GM21528 (cell line): Measurements from ENCODE around the gene ANKS3.

Experiments
- ATAC-seq: cut with Tn5 transposase; IDR thresholded peaks from one replicate; pipeline ENCODE4 v1.9.1; 2021; ENCODE audit warnings: mild to moderate bottlenecking, moderate library complexity; ENCODE audit not compliant: unreplicated experiment, low FRiP score

ANKS3 gene

DNA sequence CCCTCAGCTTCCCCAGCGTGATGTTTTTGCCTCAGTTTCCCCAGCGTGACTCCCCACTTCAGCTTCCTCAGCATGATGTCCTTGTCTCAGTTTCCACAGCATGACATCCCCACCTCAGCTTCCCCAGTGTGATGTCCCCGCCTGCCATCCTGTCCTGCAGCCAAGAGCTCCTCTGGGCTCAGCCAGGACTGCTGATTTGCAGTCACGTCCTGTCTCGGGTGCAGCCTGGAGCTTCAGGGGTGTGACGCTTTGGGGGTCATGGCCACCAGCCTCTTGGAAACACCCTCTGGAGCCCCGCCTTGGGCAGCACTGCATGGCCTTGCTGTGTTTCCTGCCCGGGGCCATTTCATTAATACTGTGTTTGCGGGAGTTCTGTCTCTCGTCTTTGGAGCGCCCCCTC is 57.2 kb downstream of the ANKS3 start:
- no peak for ATAC-seq

GRCh38 chr16:4675864-4676786 is 57.9 kb downstream of the ANKS3 start:
- ATAC-seq: no peak

- no peak for ATAC-seq
These were observed 59.0 kb downstream of the ANKS3 start for GRCh38 chr16:4674926-4675530.

DNA sequence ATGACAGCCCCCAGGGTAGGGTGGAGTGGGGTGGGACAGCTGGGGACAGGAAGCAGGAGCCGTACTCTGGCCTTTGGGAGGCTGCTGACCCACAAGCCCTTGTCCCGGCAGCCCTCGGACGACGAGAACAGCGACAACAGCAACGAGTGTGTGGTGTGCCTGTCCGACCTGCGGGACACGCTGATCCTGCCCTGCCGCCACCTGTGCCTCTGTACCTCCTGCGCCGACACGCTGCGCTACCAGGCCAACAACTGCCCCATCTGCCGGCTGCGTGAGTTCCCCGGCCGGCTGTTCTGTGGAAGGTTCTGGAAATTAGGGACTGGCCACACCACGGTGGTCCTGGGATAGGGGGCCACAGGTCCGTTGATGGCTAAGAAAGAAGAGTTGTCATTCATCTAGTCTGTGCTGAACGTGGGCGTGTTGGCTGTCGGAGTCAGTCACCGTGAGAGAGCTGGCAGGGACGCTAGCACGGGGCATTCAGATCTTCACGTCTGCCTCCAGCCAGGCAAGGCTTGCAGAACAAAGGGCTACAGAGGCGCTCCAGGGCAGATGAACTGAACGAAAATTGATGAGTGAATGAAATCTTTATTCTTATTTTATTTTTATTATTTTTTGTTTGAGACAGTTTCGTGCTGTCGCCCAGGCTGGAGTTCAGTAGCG is 60.6 kb downstream of the ANKS3 start:
- no peak for ATAC-seq

GRCh38 chr16:4668313-4668960 is 65.6 kb downstream of the ANKS3 start:
- ATAC-seq: no peak

DNA sequence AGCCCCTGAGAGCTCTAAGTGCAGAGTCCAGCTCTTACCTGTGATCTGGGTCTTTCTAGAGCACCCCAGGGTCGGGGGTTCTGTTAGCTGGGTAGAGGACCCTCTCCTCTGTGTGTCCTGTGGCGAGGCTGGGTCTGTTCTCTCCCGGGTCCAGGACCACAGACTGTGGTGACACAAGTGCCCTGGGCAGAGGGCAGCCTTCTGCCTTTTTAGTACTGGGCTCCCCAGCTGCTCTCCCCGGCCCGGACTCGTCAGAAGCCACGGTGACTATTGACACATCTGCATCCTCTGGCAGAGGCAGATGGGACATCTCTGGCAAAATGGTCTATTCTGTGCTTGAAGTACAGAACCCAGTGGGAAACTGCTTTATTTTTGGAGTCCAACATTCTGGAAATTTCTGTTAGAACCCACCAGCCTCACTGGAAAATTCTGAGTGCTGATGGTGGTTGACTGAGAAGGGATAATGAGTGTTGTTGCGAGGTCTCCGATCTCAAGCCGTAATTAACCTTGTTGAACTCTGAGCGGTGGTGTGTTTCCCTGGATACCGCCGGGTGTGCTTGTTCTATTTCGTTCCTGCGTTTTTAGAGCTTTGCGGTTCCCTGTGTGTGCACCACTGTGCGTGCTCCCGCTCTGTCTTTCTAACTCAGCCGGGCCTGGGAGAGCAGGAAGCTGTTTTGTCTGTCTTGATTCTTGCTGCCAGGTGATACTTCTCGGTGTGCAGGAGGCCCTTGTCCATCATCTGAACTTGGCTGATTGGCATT is 66.7 kb downstream of the ANKS3 start:
- no peak for ATAC-seq

- no peak for ATAC-seq
These were observed 67.4 kb downstream of the ANKS3 start for GRCh38 chr16:4666537-4667202.

- ATAC-seq: no peak
These were observed 69.3 kb downstream of the ANKS3 start for GRCh38 chr16:4664538-4665418.

DNA sequence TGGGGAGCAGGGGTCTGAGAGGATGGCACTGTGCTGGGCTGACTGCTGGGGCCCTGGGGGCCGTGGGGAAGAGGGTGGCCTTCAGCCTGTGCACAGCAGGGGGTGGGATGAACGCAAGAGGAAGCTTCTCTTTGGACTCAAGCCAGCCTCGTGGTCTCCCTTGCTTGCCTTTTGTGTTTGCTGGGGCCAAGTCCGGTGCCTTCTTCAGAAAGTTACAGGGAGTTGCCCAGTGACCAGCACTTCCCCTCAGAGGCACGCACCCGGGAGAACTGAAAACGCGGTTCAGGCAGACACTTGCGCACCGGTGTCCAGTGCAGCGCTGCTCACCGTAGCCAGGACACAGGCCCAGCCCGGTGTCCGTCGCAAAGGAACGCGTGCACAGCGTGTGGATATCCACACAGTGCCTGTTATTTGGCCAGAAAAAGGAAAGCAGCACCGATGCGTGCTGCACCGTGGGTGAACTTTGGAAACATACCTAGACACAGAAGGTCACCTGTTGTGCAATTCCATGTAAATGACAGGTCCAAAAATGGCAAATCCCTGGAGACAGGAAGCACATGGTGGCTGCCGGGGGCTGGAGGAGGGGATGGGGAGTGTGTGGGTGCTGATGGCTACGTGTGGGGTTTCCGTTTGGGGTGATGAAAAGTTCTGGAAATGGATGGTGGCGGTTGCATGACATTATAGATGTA is 70.2 kb downstream of the ANKS3 start:
- no peak for ATAC-seq

GRCh38 chr16:4663465-4663776 is 70.7 kb downstream of the ANKS3 start:
- ATAC-seq: no peak

- no peak for ATAC-seq
These were observed 72.4 kb downstream of the ANKS3 start for GRCh38 chr16:4661661-4662060.

GRCh38 chr16:4660454-4661007 is 73.5 kb downstream of the ANKS3 start:
- no peak for ATAC-seq

DNA sequence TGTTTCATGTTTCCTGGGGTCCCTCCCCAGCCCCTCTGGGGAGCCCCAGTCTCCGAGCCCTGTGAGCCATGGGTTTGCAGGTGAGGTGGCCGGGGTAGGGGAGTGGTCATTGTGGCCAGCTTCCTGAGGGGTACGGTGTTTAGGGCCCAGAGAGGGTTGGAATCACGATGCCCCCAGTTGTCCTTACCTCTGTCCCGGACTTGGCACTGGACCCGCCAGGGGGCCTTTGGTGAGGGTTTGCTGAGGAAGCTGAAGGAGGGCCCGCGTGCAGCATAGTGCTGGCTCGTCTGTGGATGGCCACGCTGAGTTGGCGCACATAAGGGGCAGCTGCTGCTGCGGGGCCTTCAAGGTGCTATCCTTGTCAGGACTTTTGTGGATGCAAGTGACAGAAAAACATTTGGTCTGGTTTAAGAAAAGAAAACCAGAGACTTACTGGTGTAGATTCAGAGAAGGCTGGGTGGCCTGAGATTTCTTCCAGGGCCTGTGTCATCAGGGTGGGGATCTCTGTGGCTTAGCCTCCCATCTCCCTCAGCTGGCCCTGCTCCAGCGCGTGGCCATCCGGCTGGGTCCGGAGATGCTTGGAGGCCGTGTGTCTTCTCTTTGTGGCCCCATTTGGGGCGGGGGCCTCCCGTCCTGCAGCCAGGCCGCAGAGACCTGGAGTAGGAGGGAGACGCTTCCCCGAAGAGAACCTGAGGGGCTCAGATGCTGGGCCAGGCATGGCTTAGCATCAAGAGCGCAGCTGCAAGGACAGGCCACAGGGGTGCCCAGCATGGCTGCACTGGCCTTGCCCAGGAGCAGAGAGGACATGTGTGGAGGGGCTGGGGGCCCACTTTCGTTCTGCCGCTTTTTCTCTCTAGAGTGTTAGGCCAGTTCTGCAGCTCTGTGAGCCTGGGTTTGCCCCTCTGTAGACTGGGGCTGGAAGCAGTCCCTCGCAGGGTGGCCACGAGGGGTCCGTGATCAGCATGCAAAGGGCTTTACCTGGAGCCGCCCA is 74.4 kb downstream of the ANKS3 start:
- no peak for ATAC-seq

GRCh38 chr16:4656695-4657686 is 77.1 kb downstream of the ANKS3 start:
- ATAC-seq: no peak

DNA sequence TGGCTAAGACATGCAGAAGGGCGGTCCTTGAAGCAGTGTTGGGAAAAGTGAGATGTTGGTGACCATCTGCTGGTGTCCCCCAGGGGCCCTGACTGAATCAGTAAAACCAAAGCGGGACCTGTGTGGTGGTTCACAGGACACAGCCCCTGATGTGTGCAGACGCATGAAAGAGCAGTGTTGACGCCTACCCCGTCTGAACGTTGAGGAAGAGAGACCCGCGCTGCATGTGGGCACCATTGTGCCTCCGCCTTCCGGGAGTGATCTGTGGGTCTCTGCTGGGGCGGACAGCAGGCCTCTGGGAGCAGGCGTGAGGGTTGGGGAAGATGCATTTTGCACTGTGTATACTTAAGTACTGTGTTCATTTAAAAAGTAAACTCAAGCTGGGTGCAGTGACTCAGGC is 77.8 kb downstream of the ANKS3 start:
- no peak for ATAC-seq

- ATAC-seq: no peak
These were observed 78.3 kb downstream of the ANKS3 start for GRCh38 chr16:4655801-4656200.
